Neutrophil (primary cell): ENCODE results near the gene GJC1.
A peak's percentile ranks its signal among the peaks of the same experiment; 100 is the strongest.

Experiments
- H3K27ac ChIP-seq: fragments of 200-600 bp; sonication (generic); 2 replicates; pipeline ENCODE4 v1.5.1; 2016; ENCODE audit warnings: mild to moderate bottlenecking, moderate library complexity
- H3K27me3 ChIP-seq: fragments of 200-600 bp; sonication (generic); 2 replicates; pipeline ENCODE4 v1.6.0; 2016; ENCODE audit warnings: mild to moderate bottlenecking
- H3K36me3 ChIP-seq: fragments of 200-600 bp; sonication (generic); 2 replicates; pipeline ENCODE4 v1.5.1; 2017
- H3K4me1 ChIP-seq, 2 experiments: fragments of 200-600 bp in 1 of 2; sonication (generic) in 1 of 2; 1 replicate in 1 of 2; 2 replicates in 1 of 2; pipeline versions ENCODE4 v1.5.1 to v1.6.1; 2013 to 2016; ENCODE audit warnings: low read depth in 1 of 2, low read length in 1 of 2, mild to moderate bottlenecking in 1 of 2, moderate library complexity in 1 of 2; ENCODE audit not compliant: control insufficient read depth in 1 of 2, insufficient read depth in 1 of 2
- H3K4me3 ChIP-seq, 2 experiments: fragments of 200-600 bp in 1 of 2; sonication (generic) in 1 of 2; 1 replicate in 1 of 2; 2 replicates in 1 of 2; pipeline ENCODE4 v1.5.1; 2013 to 2016; ENCODE audit warnings: low read depth in 1 of 2, low read length in 1 of 2, mild to moderate bottlenecking in 1 of 2, moderate library complexity in 1 of 2
- H3K9me3 ChIP-seq: fragments of 200-600 bp; sonication (generic); 2 replicates; pipeline ENCODE4 v1.5.1; 2016
- CTCF ChIP-seq: fragments of 200-600 bp; sonication (generic); IDR thresholded peaks from 2 replicates; pipeline ENCODE4 v1.5.1; 2016; ENCODE audit warnings: antibody characterized with exemption

GJC1 gene

GRCh38 chr17:44832805-44833204 lies 2.7 kb upstream of the GJC1 start:
- H3K4me1 ChIP-seq: peaks cover 12 to 16% of the 10 kb centered on the region in 2 experiments

GRCh38 chr17:44831371-44831770 lies 1.3 kb upstream of the GJC1 start:
- H3K27ac ChIP-seq: no peak overlapping the region
- H3K4me1 ChIP-seq: peaks cover 12 to 16% of the 10 kb centered on the region in 2 experiments
- no peak for TF ChIP-seq CTCF
- no peaks in the 10 kb centered on the region for H3K9me3 ChIP-seq
- peaks cover 96% of the 10 kb centered on the region for H3K27me3 ChIP-seq
- no peak overlapping the region for H3K4me3 ChIP-seq
- H3K36me3 ChIP-seq: no peaks in the 10 kb centered on the region

More at GRCh38 chr17:44832805-44833204, 2.7 kb upstream of the GJC1 start:
- TF ChIP-seq CTCF: no peak
- Histone ChIP-seq H3K4me3 (no peak overlapping the region), H3K36me3 (no peaks in the 10 kb centered on the region), H3K27ac (no peak overlapping the region), H3K27me3 (peaks cover 83% of the 10 kb centered on the region), H3K9me3 (no peaks in the 10 kb centered on the region)

DNA sequence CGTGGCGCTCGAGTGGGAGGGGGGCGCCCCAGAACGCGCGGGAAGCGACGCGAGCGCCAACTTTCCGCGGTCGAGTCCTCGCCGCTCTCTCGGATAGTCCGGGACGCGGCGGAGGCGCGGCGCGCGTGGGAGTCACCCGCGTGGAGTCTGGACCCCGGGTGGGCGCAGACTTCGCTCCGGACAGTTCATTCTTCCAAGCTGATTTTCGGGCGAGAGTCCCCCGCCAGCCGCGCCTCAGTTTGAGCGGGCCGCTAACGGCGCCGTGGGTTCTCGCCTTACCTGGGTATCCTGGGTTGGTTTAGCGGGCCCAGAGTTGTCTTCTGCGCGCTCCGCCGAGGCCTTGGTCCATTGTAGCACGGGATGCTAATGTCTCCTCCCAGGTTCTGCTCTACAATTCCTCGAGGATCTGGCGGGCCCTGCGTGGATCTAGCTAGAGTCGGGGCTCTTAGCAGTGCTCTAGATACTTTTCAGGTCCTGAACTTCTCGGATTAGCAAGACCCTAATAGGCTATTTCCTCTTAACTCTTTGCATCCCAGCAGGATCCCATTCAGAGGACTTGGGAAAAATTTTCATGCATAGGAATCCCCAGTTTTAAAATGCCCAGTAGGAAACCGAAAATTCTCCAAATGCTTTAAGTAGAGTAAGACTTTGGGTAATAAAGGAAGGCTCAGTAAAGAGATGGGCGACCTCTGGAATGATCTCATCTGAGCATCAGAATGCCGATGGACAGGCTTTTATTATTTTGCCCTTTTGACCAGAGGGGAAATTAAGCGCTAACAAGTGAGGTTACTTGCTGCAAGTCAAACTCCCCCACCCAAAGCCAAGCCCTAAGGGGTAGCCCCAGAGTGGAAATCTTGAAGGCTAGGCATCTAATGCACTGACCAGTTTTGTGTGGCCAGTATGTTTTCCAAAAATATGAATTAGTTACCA lies 537 bp upstream of the GJC1 start:
- Histone ChIP-seq H3K9me3 (no peaks in the 10 kb centered on the region), H3K4me3 (peak overlapping the region in 1 of 2 experiments; percentile 32), H3K27ac (no peak overlapping the region), H3K4me1 (peaks cover 12 to 16% of the 10 kb centered on the region in 2 experiments), H3K27me3 (peaks cover 98% of the 10 kb centered on the region), H3K36me3 (no peaks in the 10 kb centered on the region)
- no peak for TF ChIP-seq CTCF

DNA sequence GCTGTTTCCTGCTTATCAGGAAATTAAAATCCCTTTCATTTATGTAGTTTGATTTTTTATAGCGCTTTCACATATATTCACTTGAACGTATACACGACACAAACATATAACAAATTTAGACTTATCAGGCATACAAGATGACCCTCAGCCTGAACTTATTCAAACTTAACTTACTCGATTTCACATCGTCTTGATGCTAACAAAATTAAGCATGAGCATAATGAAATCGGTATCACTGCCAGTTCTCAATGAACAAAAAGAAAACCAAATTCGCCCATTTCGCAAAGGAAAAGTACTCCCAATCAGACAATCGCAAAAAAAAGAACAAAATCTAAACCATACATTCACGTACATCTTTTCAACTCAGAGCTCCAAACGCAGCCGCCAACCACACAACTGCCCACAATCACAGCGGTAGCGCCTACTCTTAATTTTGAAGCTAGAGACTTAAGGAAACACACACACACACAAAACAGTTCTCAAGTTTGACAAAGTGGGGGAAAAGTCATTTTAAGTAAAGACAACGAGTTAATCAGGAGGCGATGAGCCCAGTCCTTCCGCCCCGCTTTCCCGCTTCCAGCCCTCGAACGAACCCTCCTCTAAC lies 1.1 kb downstream of the GJC1 start:
- TF ChIP-seq CTCF: no peak
- Histone ChIP-seq H3K36me3 (no peaks in the 10 kb centered on the region), H3K4me3 (peak overlapping the region in 1 of 2 experiments; percentile 24), H3K4me1 (peaks cover 12 to 16% of the 10 kb centered on the region in 2 experiments), H3K27me3 (peaks cover 96% of the 10 kb centered on the region), H3K27ac (no peak overlapping the region), H3K9me3 (no peaks in the 10 kb centered on the region)

DNA sequence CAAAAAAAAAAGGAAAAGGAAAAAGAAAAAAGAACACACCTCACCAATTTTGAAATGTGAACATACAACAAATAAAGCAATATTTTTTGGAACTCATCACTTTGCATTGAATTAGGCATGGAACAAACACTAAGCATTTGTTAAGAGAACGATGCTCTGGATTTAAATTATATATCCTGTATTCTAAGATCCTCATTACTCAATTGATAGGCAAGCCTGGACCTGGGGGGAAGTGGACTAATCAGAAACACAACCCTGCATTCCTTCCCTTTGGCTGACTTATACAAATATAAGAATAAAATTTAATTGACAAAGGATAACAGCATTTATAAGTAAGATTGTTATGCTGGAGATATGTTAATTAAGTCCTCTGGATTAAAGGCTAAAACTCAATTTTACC lies 2.2 kb downstream of the GJC1 start:
- peaks cover 12 to 16% of the 10 kb centered on the region in 2 experiments for H3K4me1 ChIP-seq
- no peak overlapping the region for H3K4me3 ChIP-seq
- H3K36me3 ChIP-seq: no peaks in the 10 kb centered on the region
- H3K27ac ChIP-seq: no peak overlapping the region
- TF ChIP-seq CTCF: no peak
- no peaks in the 10 kb centered on the region for H3K9me3 ChIP-seq
- H3K27me3 ChIP-seq: peaks cover 87% of the 10 kb centered on the region
